K562 (cell line): ENCODE results near the gene TMEM63A. TPM values are rescaled to one million over a fixed set of nuclear protein-coding genes. Genes with fewer than 3 reads are reported as not detected.

ENCODE experiments used
- CREBBP ChIP-seq: IDR thresholded peaks from one replicate; pipeline ENCODE4 v1.6.1; 2012; ENCODE audit warnings: low read depth, mild to moderate bottlenecking, control low read depth, inconsistent platforms, low read length
- HDAC2 ChIP-seq: fragments of 450-650 bp; IDR thresholded peaks from 2 replicates; pipeline ENCODE4 v1.6.1; 2016; ENCODE audit warnings: mild to moderate bottlenecking
- HINFP ChIP-seq: fragments of 450-650 bp; conservative IDR thresholded peaks from 2 replicates; pipeline ENCODE4 v1.6.1; 2016; ENCODE audit warnings: missing genetic modification characterization, low read depth, mild to moderate bottlenecking, control low read depth, missing compliant biosample characterization
- HMG20B ChIP-seq: fragments of 250-450 bp; sonication (Bioruptor Pico); IDR thresholded peaks from 2 replicates; pipeline ENCODE4 v1.5.0; 2021; ENCODE audit warnings: mild to moderate bottlenecking
- L3MBTL2 ChIP-seq: fragments of 450-650 bp; IDR thresholded peaks from 2 replicates; pipeline ENCODE4 v1.6.1; 2016; ENCODE audit warnings: mild to moderate bottlenecking, moderate library complexity
- YY1 ChIP-seq, 3 experiments: IDR thresholded peaks; 2 replicates each; pipeline ENCODE4 v1.6.1; 2011; ENCODE audit warnings: low read length in 2 of 3, mild to moderate bottlenecking in 2 of 3, moderate library complexity in 2 of 3, borderline replicate concordance in 1 of 3, control low read depth in 1 of 3, low read depth in 1 of 3; ENCODE audit not compliant: insufficient read depth in 3 of 3, insufficient replicate concordance in 2 of 3, control insufficient read depth in 1 of 3, insufficient read length in 1 of 3; ENCODE audit errors: extremely low read depth in 1 of 3
- polyA plus RNA-seq, 8 experiments: library from polyadenylated mRNA; depleted of rRNA in 4 of 8; stranded (reverse) in 5 of 8; unstranded in 3 of 8; fragments of >200 nt; fragmentation: Nextera tagmentation in 2 of 8; fragmentation: Illumina TruSeq in 1 of 8; extraction: Ambion mirVana in 2 of 8; extraction: Trizol in 1 of 8; gene quantifications; 2 replicates each; pipeline versions ENCODE4 v1.2.1 to v1.2.3, GENCODE V29; 2011 to 2014; ENCODE audit warnings: inconsistent platforms in 1 of 8, missing spikeins in 1 of 8
- total RNA-seq, 7 experiments: library from RNA; depleted of rRNA in 6 of 7; stranded (reverse); fragments of >200 nt in 6 of 7; fragmentation: Illumina TruSeq in 2 of 7; extraction: Trizol in 2 of 7; gene quantifications; 2 replicates each; pipeline versions ENCODE4 v1.2.1 to v1.2.3, GENCODE V29; 2011 to 2021; ENCODE audit warnings: low replicate concordance in 1 of 7
- TF ChIP-seq, protein P1 (sequence below): fragments of 200-800 bp; sonication (Bioruptor generic); IDR thresholded peaks from 2 replicates; pipeline ENCODE4 v1.6.1; 2017; ENCODE audit warnings: missing genetic modification characterization, missing compliant biosample characterization
- TF ChIP-seq, protein P2 (sequence below), 2 experiments: fragments of 450-650 bp in 1 of 2; sonication (generic) in 1 of 2; formaldehyde crosslinking in 1 of 2; IDR thresholded peaks; 2 replicates each; pipeline versions ENCODE4 v1.7.1 to v1.9.0; 2016 to 2022; ENCODE audit warnings: inconsistent platforms in 1 of 2, mild to moderate bottlenecking in 1 of 2, missing genetic modification reagents in 1 of 2
- TF ChIP-seq, protein P3 (sequence below): fragments of 250-450 bp; sonication (Bioruptor Pico); IDR thresholded peaks from 2 replicates; pipeline ENCODE4 v1.5.0; 2021
- TF ChIP-seq, protein P4 (sequence below): fragments of 450-650 bp; formaldehyde crosslinking; IDR thresholded peaks from 2 replicates; pipeline ENCODE4 v1.4.0; 2020; ENCODE audit warnings: mild to moderate bottlenecking, mixed read lengths

TMEM63A gene
- total and polyA plus RNA-seq, 9 of the 15 experiments (the other 6 are each of a cell fraction or from before 2014, with no cell fraction given) = 2.0 to 54.6 (median 17.5) TPM

GRCh38 chr1:225809842-225810578 is 72.2 kb downstream of the TMEM63A start, which contains the start of gene EPHX1 (continued):
- TF ChIP-seq HINFP (tag) = peak; percentile 28; the same call in 1 of the 2 replicates
- TF ChIP-seq HDAC2 = peak; percentile 6; the same call in 1 of the 2 replicates
- no peak for TF ChIP-seq CREBBP
- TF ChIP-seq HMG20B (CRISPR knock-in tag) = no peak
- TF ChIP-seq, protein P1, sequence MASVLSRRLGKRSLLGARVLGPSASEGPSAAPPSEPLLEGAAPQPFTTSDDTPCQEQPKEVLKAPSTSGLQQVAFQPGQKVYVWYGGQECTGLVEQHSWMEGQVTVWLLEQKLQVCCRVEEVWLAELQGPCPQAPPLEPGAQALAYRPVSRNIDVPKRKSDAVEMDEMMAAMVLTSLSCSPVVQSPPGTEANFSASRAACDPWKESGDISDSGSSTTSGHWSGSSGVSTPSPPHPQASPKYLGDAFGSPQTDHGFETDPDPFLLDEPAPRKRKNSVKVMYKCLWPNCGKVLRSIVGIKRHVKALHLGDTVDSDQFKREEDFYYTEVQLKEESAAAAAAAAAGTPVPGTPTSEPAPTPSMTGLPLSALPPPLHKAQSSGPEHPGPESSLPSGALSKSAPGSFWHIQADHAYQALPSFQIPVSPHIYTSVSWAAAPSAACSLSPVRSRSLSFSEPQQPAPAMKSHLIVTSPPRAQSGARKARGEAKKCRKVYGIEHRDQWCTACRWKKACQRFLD (CRISPR knock-in tag) = peak; percentile 41; the same call in 1 of the 2 replicates
- TF ChIP-seq, protein P2, sequence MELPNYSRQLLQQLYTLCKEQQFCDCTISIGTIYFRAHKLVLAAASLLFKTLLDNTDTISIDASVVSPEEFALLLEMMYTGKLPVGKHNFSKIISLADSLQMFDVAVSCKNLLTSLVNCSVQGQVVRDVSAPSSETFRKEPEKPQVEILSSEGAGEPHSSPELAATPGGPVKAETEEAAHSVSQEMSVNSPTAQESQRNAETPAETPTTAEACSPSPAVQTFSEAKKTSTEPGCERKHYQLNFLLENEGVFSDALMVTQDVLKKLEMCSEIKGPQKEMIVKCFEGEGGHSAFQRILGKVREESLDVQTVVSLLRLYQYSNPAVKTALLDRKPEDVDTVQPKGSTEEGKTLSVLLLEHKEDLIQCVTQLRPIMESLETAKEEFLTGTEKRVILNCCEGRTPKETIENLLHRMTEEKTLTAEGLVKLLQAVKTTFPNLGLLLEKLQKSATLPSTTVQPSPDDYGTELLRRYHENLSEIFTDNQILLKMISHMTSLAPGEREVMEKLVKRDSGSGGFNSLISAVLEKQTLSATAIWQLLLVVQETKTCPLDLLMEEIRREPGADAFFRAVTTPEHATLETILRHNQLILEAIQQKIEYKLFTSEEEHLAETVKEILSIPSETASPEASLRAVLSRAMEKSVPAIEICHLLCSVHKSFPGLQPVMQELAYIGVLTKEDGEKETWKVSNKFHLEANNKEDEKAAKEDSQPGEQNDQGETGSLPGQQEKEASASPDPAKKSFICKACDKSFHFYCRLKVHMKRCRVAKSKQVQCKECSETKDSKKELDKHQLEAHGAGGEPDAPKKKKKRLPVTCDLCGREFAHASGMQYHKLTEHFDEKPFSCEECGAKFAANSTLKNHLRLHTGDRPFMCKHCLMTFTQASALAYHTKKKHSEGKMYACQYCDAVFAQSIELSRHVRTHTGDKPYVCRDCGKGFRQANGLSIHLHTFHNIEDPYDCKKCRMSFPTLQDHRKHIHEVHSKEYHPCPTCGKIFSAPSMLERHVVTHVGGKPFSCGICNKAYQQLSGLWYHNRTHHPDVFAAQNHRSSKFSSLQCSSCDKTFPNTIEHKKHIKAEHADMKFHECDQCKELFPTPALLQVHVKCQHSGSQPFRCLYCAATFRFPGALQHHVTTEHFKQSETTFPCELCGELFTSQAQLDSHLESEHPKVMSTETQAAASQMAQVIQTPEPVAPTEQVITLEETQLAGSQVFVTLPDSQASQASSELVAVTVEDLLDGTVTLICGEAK (IDR thresholded peaks at IDR 0.05) = peak; percentile 33; the same call in 1 of the 2 replicates
- TF ChIP-seq, protein P2 (CRISPR knock-in tag; IDR thresholded peaks at IDR 0.05) = no peak
- TF ChIP-seq, protein P3, sequence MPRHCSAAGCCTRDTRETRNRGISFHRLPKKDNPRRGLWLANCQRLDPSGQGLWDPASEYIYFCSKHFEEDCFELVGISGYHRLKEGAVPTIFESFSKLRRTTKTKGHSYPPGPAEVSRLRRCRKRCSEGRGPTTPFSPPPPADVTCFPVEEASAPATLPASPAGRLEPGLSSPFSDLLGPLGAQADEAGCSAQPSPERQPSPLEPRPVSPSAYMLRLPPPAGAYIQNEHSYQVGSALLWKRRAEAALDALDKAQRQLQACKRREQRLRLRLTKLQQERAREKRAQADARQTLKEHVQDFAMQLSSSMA (CRISPR knock-in tag) = 0 out of 2 replicates have a peak, but pooled peaks have one; percentile 34
- TF ChIP-seq, protein P4, sequence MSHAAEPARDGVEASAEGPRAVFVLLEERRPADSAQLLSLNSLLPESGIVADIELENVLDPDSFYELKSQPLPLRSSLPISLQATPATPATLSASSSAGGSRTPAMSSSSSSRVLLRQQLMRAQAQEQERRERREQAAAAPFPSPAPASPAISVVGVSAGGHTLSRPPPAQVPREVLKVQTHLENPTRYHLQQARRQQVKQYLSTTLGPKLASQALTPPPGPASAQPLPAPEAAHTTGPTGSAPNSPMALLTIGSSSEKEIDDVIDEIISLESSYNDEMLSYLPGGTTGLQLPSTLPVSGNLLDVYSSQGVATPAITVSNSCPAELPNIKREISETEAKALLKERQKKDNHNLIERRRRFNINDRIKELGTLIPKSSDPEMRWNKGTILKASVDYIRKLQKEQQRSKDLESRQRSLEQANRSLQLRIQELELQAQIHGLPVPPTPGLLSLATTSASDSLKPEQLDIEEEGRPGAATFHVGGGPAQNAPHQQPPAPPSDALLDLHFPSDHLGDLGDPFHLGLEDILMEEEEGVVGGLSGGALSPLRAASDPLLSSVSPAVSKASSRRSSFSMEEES (CRISPR knock-in tag) = no peak
- TF ChIP-seq L3MBTL2 = 0 out of 2 replicates have a peak, but pooled peaks have one; percentile 9
- peak in 2 of 3 experiments; percentile 35 to 40 for TF ChIP-seq YY1 (IDR thresholded peaks at IDR 0.05; ENCODE audit: borderline replicate concordance in 1 of 3, control insufficient read depth in 1 of 3, extremely low read depth in 1 of 3, insufficient read depth in 3 of 3, insufficient read length in 1 of 3, insufficient replicate concordance in 2 of 3, low read depth in 1 of 3, low read length in 2 of 3)
